DOHH2 (cell line): ENCODE measurements around the gene CCDC170.

ENCODE experiments used
- CTCF ChIP-seq: fragments of 200-600 bp; sonication (generic); IDR thresholded peaks from one replicate; pipeline ENCODE4 v1.5.1; 2014; ENCODE audit warnings: antibody characterized with exemption, mild to moderate bottlenecking, low read depth, low read length; ENCODE audit not compliant: poor library complexity, severe bottlenecking
- EZH2phosphoT487 ChIP-seq: fragments of 200-600 bp; sonication (generic); IDR thresholded peaks from 2 replicates; pipeline ENCODE4 v1.6.1; 2017; ENCODE audit warnings: borderline replicate concordance, mild to moderate bottlenecking, antibody characterized with exemption, low read length, moderate library complexity, mixed read lengths

- TF ChIP-seq CTCF (no peak), EZH2phosphoT487 (no peak)
These were observed 96.9 kb downstream of the CCDC170 start for GRCh38 chr6:151590742-151591141.
